HL-60 (cell line): ENCODE measurements around the gene S1PR1.

Experiments used
- DNase-seq, 2 experiments: peaks; one replicate each; pipeline ENCODE4 v3.0.0-alpha.2; 2010 to 2020; ENCODE audit warnings: low read depth in 1 of 2, low spot score in 1 of 2
- H3K27ac ChIP-seq: fragments of 250-450 bp; sonication (Bioruptor Pico); replicated peaks from 2 replicates; pipeline ENCODE4 v1.5.1; 2020; ENCODE audit warnings: mild to moderate bottlenecking, moderate library complexity
- H3K27me3 ChIP-seq: fragments of 250-450 bp; sonication (Bioruptor Pico); 2 replicates; pipeline ENCODE4 v1.5.1; 2021; ENCODE audit warnings: mild to moderate bottlenecking, moderate library complexity; ENCODE audit not compliant: insufficient read depth, poor library complexity, severe bottlenecking
- H3K4me3 ChIP-seq: replicated peaks from 2 replicates; pipeline ENCODE4 v1.5.1; 2011; ENCODE audit warnings: mild to moderate bottlenecking, control low read depth, low read length; ENCODE audit not compliant: insufficient read depth
- CTCF ChIP-seq: IDR thresholded peaks from one replicate; pipeline ENCODE4 v1.5.1; 2011; ENCODE audit warnings: low read length, control low read depth, inconsistent platforms; ENCODE audit not compliant: insufficient read depth
- GABPA ChIP-seq: IDR thresholded peaks from 2 replicates; pipeline ENCODE4 v1.6.1; 2012; ENCODE audit warnings: low read depth
- POLR2AphosphoS5 ChIP-seq: IDR thresholded peaks from 2 replicates; pipeline ENCODE4 v1.6.1; 2012; ENCODE audit warnings: low read depth
- REST ChIP-seq: IDR thresholded peaks from 2 replicates; pipeline ENCODE4 v1.6.1; 2012; ENCODE audit warnings: low read depth; ENCODE audit not compliant: insufficient replicate concordance
- SPI1 ChIP-seq: IDR thresholded peaks from 2 replicates; pipeline ENCODE4 v1.6.1; 2012; ENCODE audit warnings: low read depth, mild to moderate bottlenecking, borderline replicate concordance

The S1PR1 gene

GRCh38 chr1:101280942-101281654 lies 44.3 kb downstream of the S1PR1 start:
- no peak overlapping the region for H3K27ac ChIP-seq
- no peaks in the 10 kb centered on the region for H3K27me3 ChIP-seq
- no peak for TF ChIP-seq POLR2AphosphoS5
- TF ChIP-seq CTCF, result no peak
- no peak for TF ChIP-seq SPI1
- TF ChIP-seq REST, result no peak
- TF ChIP-seq GABPA, result no peak
- no peak overlapping the region for H3K4me3 ChIP-seq
- DNase-seq, result no peak

GRCh38 chr1:101281751-101282150 lies 44.9 kb downstream of the S1PR1 start:
- TF ChIP-seq CTCF (no peak), POLR2AphosphoS5 (no peak), REST (no peak), SPI1 (no peak), GABPA (no peak)
- Histone ChIP-seq H3K4me3 (no peak overlapping the region), H3K27ac (no peak overlapping the region), H3K27me3 (no peaks in the 10 kb centered on the region)
- no peak for DNase-seq

- DNase-seq, result no peak
- TF ChIP-seq POLR2AphosphoS5 (no peak), SPI1 (no peak), CTCF (no peak), REST (no peak), GABPA (no peak)
- H3K4me3 ChIP-seq, result no peak overlapping the region
- no peaks in the 10 kb centered on the region for H3K27me3 ChIP-seq
- H3K27ac ChIP-seq, result no peak overlapping the region
These were observed 45.7 kb downstream of the S1PR1 start for GRCh38 chr1:101282314-101283038.
